Mammary epithelial cell (primary cell): ENCODE data around the gene FARS2.

Experiments
- CTCF ChIP-seq, 2 donors: IDR thresholded peaks in 1 of 2; conservative IDR thresholded peaks in 1 of 2; 2 replicates each; pipeline ENCODE4 v1.5.1; 2011 to 2012; ENCODE audit warnings: inconsistent platforms in 2 of 2, low read length in 2 of 2, mild to moderate bottlenecking in 2 of 2, control low read depth in 1 of 2, low read depth in 1 of 2; ENCODE audit not compliant: insufficient read depth in 1 of 2; ENCODE audit errors: extremely low read depth in 1 of 2
- EZH2 ChIP-seq: IDR thresholded peaks from 2 replicates; pipeline ENCODE4 v1.6.1; 2012; ENCODE audit warnings: low read length, inconsistent platforms, borderline replicate concordance

- TF ChIP-seq CTCF (conservative IDR thresholded peaks at IDR 0.05 in 1 of 2, IDR thresholded peaks at IDR 0.05 in 1 of 2; ENCODE audit: extremely low read depth in 1 of 2, insufficient read depth in 1 of 2, low read depth in 1 of 2, low read length in 2 of 2) (no peak), EZH2 (no peak)
Observed at GRCh38 chr6:5282191-5282623, 20.9 kb downstream of the FARS2 start.
